ENCODE measurements around the gene GIMAP4. TPM values are rescaled to one million over a fixed set of nuclear protein-coding genes. Genes with fewer than 3 reads are reported as not detected.
A peak's percentile ranks its signal among the peaks of the same experiment; 100 is the strongest.
"Not testable (repeated sequence)": the region's sequence is repeated elsewhere in the genome, so short reads cannot be mapped to it uniquely, and the experiment has no call there.

The GIMAP4 gene
- total and polyA plus RNA-seq, 2 donors: 41.1 to 43.9 TPM

DNA sequence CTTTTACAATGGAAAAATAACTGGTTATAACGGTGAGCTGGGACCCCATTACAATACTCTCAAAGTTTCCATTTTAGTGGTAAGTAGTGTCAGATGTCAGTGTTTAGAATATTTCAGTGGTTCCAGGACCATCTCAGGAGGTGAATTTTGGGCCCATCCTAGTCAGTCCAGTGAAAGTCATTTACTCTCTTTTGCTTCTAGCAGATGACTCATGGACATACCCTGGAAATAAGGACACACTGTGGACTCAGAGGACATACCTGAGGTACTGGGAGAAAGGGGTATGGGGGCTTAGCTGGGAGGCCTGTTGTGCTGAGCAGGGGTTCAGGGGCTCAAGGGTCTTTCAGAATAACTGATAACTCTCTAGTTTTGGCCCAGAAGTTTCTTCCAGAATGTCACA is 618 bp upstream of the GIMAP4 start:
- WGBS: 79% methylated on average over 1 of the region's 1 CpG
- Histone ChIP-seq H3K4me3 (ENCODE audit: low read depth, low read length) (no peak overlapping the region), H3K4me1 (ENCODE audit: insufficient read depth) (no peaks in the 10 kb centered on the region), H3K27ac (ENCODE audit: low read depth) (no peak overlapping the region), H3K36me3 (ENCODE audit: insufficient read depth) (peaks cover 2% of the 10 kb centered on the region)
- no peak for DNase-seq (ENCODE audit: extremely low spot score)

DNA sequence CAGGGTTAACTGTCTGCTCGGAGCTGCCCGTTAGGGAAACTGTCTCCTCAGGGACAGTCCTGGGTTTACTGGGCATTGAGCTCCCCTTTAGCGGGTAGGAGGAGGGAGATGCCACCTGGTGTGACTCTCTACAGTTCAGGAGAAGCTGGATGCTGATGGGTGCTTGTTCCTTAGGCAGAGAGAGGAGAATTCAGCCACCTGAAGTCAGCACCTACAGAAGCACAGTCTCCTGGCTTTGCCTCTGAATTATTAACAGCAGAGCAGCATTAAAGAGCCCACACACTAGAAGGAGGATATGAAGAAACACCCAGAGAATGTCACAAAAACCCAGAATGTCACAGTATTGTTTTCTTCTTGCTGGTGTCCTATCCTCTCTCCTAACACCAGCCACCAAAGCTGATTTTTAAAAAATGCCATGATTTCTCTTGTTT is 696 bp downstream of the GIMAP4 start:
- 49% methylated on average over 3 of the region's 3 CpGs for WGBS
- DNase-seq (ENCODE audit: extremely low spot score): no peak
- Histone ChIP-seq H3K4me1 (ENCODE audit: insufficient read depth) (no peaks in the 10 kb centered on the region), H3K4me3 (ENCODE audit: low read depth, low read length) (peak overlapping the region; percentile 23), H3K36me3 (ENCODE audit: insufficient read depth) (no peaks in the 10 kb centered on the region), H3K27ac (ENCODE audit: low read depth) (no peak overlapping the region)

DNA sequence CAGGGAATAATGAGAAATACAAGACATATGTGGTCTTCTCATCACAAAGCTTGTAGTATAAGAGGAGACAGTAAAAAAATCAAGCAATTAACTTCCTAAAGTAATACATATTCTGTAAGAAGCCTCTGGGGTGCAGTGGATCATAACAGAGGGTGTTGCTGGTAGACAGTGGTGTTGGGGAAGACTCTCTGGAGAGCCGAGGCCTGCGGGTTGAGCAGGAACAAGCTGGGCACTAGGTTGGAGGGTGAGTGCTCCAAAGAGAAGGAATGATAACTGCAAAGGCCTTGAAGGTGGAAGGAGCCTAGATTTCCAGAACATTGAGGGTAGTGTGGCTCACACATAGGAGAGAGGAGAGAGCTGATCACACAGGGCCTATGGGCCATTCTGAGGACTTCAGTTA is 1.5 kb downstream of the GIMAP4 start:
- Histone ChIP-seq H3K27ac (ENCODE audit: low read depth) (no peak overlapping the region), H3K4me3 (ENCODE audit: low read depth, low read length) (peak overlapping the region; percentile 23), H3K4me1 (ENCODE audit: insufficient read depth) (no peaks in the 10 kb centered on the region), H3K36me3 (ENCODE audit: insufficient read depth) (no peaks in the 10 kb centered on the region)
- DNase-seq (ENCODE audit: extremely low spot score): no peak
- WGBS: 74% methylated on average over 2 of the region's 2 CpGs

DNA sequence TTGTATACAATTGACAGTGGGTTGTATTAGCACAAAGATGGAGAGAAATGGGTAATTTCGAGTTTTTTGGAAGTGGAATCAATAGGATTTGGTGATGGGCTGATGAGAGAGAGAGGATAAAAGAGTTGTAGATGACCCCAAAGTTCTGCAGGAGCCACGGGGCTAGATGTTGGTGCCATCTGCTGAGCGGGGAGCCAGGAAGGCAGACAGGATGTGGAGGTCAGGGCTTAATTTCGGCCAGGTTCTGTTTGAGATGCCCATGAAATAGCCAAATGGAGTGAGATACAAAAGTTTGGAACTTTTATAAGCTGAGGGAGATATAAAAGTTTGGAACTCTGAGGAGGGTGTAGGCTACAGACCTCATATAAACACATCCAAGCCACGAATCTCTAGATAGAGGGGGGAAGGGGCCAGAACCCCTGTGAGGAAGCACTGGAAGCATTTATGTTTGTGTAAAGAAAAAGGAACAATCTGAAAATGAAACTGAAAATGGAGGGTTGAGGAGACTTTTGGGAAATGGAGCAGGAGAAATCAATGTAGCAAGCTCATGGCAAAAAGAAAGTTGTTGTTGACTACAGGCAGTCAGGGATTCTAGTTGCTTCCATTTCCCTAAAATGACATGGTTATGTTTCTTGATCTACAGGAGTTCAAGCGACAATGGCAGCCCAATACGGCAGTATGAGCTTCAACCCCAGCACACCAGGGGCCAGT is 2.2 kb downstream of the GIMAP4 start:
- Histone ChIP-seq H3K4me1 (ENCODE audit: insufficient read depth) (no peaks in the 10 kb centered on the region), H3K27ac (ENCODE audit: low read depth) (no peak overlapping the region), H3K4me3 (ENCODE audit: low read depth, low read length) (peak overlapping the region; percentile 27), H3K36me3 (ENCODE audit: insufficient read depth) (no peaks in the 10 kb centered on the region)
- DNase-seq (ENCODE audit: extremely low spot score): no peak
- WGBS: 54% methylated on average over 7 of the region's 7 CpGs

DNA sequence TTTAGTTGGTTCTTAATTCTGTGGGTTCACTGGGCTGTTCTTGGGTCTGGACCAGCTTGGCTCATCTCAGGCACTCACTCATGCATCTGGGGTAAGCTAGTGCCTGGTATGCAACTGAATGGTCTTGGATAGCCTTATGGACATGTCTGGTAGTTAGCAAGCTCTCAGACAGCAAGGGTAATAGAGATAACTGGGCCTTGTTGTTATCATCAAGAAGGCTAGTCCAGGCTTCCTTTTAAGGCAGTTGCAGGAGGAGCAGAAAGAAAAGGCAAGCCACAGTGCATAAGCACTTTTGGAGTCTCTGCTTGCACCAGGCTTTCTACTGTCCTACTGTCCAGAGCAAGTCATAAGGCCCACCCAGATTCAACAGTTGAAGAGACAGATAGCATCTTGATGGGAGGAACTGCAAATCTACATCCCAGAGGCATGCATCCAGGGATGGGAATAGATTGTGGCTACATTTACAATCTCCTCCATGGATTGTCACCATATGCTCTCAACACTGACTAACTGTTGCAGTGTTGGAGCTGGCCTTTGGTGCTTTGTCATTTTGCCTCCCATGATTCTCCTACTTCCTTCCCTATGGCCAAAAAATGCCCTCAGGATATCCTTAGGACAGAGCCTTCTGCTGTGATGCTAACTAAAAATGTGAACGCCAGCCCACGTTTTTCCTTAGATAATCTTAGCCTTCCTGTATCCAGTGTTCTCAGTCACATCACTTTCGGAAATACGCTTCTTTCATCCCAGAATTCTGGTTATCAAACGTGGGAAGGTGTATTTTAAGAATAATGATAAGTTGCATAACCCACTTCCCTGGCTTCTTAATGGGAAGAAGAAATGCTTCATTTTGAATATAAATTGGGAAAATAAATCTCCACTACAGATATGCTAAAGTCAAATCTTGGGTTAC is 3.6 kb downstream of the GIMAP4 start:
- no peak for DNase-seq (ENCODE audit: extremely low spot score)
- Histone ChIP-seq H3K36me3 (ENCODE audit: insufficient read depth) (no peaks in the 10 kb centered on the region), H3K27ac (ENCODE audit: low read depth) (no peak overlapping the region), H3K4me1 (ENCODE audit: insufficient read depth) (no peaks in the 10 kb centered on the region), H3K4me3 (ENCODE audit: low read depth, low read length) (no peak overlapping the region)
- 69% methylated on average over 5 of the region's 5 CpGs for WGBS

DNA sequence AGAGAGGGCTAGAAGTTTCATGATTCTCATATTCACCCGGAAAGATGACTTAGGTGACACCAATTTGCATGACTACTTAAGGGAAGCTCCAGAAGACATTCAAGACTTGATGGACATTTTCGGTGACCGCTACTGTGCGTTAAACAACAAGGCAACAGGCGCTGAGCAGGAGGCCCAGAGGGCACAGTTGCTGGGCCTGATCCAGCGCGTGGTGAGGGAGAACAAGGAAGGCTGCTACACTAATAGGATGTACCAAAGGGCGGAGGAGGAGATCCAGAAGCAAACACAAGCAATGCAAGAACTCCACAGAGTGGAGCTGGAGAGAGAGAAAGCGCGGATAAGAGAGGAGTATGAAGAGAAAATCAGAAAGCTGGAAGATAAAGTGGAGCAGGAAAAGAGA is 5.3 kb downstream of the GIMAP4 start:
- Histone ChIP-seq H3K27ac (ENCODE audit: low read depth) (no peak overlapping the region), H3K4me3 (ENCODE audit: low read depth, low read length) (no peak overlapping the region), H3K4me1 (ENCODE audit: insufficient read depth) (no peaks in the 10 kb centered on the region), H3K36me3 (ENCODE audit: insufficient read depth) (no peaks in the 10 kb centered on the region)
- 90% methylated on average over 10 of the region's 10 CpGs for WGBS
- no peak for DNase-seq (ENCODE audit: extremely low spot score)

DNA sequence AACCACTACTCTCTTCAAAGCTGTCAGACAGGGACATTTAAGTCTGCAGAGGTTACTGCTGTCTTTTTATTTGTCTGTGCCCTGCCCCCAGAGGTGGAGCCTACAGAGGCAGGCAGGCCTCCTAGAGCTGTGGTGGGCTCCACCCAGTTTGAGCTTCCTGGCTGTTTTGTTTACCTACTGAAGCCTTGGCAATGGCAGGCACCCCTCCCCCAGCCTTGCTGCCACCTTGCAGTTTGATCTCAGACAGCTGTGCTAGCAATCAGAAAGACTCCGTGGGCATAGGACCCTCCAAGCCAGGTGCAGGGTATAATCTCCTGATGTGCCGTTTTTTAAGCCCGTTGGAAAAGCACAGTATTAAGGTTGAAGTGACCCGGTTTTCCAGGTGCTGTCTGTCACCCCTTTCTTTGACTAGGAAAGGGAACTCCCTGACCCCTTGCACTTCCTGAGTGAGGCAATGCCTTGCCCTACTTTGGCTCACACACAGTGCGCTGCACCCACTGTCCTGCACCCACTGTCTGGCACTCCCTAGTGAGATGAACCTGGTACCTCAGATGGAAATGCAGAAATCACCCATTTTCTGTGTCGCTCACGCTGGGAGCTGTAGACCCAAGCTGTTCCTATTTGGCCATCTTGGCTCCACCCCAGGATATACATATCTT is 12.9 kb downstream of the GIMAP4 start:
- H3K4me1 ChIP-seq (ENCODE audit: insufficient read depth); DNase-seq (ENCODE audit: extremely low spot score); H3K4me3 ChIP-seq (ENCODE audit: low read depth, low read length); H3K36me3 ChIP-seq (ENCODE audit: insufficient read depth); H3K27ac ChIP-seq (ENCODE audit: low read depth): not testable (repeated sequence)
- WGBS: 79% methylated on average over 7 of the region's 7 CpGs

DNA sequence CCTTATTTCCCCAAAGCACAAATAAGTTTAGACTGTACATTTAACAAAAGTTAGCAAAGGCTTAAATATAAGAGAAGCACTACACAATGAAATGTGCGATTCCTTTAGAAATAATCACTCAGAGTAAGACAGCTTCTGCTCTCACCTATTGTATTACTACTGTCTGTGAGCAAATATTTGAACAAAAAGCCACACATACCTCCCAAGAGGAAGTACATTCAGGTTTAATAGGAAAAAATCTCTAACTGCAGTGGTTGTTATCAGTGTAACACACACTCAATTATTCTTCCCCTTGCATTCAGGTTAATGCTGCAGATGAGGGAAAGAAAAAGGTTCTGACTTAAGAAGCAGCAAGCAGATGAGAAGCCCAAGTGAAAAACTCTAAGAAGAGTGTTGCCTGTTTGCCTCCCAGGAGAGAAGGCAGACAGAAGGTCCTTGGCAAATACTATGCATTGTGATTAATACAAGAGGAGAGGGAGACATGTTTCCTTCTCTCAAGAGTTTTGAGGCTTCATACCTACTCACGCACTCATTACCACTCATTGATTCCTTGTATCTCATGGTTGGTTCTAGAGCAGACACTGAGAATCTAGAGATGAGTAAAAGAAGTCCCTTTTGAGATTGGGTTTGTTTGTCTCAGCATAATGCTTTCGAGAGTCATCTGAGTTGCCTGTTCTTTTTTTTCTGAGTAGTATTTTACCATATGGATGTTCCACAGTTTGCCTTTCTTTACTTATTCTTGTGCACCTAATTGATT is 13.6 kb downstream of the GIMAP4 start:
- Histone ChIP-seq H3K4me3 (ENCODE audit: low read depth, low read length) (no peak overlapping the region), H3K4me1 (ENCODE audit: insufficient read depth) (no peaks in the 10 kb centered on the region), H3K36me3 (ENCODE audit: insufficient read depth) (no peaks in the 10 kb centered on the region), H3K27ac (ENCODE audit: low read depth) (no peak overlapping the region)
- WGBS: 81% methylated on average over 3 of the region's 3 CpGs
- no peak for DNase-seq (ENCODE audit: extremely low spot score)

DNA sequence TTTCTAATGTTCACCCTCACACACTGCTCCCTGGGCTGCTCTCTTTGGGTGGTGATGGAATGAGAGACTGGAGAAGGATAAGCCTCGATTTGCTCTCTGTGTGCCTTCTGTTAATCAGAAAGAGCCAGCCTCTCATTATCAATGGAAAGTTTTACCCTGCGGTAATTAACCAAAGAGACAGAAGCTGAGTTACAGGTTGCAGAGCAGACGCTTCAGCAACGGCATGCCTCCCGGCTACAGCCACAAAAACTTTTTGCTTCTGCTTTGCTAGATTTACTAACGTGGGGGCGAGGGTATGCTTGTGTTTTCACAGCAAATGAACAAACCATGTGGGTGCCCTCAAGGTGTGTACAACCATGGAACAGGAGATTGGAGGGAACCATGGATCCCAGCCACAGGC is 18.0 kb downstream of the GIMAP4 start:
- no peak for DNase-seq (ENCODE audit: extremely low spot score)
- Histone ChIP-seq H3K4me3 (ENCODE audit: low read depth, low read length) (no peak overlapping the region), H3K36me3 (ENCODE audit: insufficient read depth) (no peaks in the 10 kb centered on the region), H3K27ac (ENCODE audit: low read depth) (no peak overlapping the region), H3K4me1 (ENCODE audit: insufficient read depth) (no peaks in the 10 kb centered on the region)
- WGBS: 78% methylated on average over 7 of the region's 7 CpGs

DNA sequence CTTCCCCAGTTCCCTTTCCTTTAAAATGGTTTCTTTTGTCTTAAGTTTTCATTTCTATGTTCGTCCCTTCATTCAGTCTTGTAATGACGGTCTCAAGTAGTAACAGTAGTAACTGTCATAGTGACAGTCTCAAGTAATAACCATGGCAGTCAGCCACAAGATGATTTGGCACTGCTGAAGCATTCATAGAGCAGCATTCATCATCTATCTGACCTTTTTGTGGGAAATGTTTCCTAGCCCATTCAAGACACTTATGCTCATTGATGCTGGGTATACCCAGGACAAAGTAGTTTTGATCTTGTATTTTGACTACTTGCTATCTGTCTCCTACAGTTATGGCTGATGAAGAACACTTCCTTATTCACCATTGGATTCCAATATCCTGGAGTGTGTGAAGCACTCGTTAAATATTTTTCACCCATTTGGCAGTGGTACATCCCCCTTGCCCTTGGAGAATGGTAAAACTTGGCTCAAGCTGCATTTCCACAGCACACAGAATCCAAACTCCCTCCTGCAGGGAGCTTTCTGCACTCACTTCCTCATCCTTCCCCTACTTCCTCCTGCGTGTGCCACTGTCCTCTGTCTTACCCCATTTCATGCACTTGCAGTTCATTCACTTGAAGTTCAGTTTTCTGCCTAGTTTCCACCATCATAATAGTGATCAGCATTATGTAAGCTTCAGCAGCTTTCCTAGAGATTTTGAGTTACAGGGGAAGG is 19.0 kb downstream of the GIMAP4 start:
- Histone ChIP-seq H3K27ac (ENCODE audit: low read depth) (no peak overlapping the region), H3K4me3 (ENCODE audit: low read depth, low read length) (no peak overlapping the region), H3K36me3 (ENCODE audit: insufficient read depth) (no peaks in the 10 kb centered on the region), H3K4me1 (ENCODE audit: insufficient read depth) (no peaks in the 10 kb centered on the region)
- no peak for DNase-seq (ENCODE audit: extremely low spot score)
- 63% methylated on average over 4 of the region's 4 CpGs for WGBS

DNA sequence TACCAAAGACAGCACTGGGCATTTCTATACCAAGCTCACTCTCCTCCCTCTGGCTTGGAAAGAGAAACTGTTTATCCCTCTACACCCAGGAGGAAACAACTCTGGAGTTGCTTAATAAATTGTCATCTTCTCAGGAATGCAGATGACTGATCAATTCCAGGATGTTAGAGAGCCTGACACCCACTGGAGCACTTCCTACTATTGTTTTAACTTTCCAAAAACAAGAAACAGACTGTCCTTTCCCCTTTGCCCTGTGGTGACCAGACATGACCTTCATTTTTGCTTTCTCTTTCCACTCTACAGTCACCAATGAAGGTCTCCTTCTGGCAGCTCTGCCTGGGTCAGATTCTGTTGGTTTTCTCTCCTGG is 19.6 kb downstream of the GIMAP4 start:
- Histone ChIP-seq H3K4me3 (ENCODE audit: low read depth, low read length) (no peak overlapping the region), H3K4me1 (ENCODE audit: insufficient read depth) (no peaks in the 10 kb centered on the region), H3K36me3 (ENCODE audit: insufficient read depth) (no peaks in the 10 kb centered on the region), H3K27ac (ENCODE audit: low read depth) (peak overlapping the region; percentile 18)
- no peak for DNase-seq (ENCODE audit: extremely low spot score)

DNA sequence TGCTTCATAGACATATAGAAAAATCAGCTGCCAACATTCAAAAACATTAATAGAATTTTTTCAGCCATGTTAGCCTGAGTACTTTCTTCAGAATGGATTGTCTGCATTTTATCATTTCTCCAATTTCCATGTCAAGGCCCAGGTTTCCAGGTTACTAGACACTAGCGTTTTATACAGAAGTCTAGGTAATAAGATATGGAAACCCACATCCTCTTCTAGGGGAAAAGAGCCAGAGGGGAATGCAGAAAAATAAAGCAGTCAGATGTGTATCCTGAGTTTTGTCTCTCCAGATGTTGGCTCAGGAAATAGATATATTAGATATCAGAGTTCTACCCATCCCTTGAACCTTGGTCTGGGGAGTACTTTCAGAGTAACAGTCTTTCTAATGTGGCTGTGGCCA is 20.4 kb downstream of the GIMAP4 start:
- no peaks in the 10 kb centered on the region for H3K4me1 ChIP-seq (ENCODE audit: insufficient read depth)
- H3K27ac ChIP-seq (ENCODE audit: low read depth): no peak overlapping the region
- no peak overlapping the region for H3K4me3 ChIP-seq (ENCODE audit: low read depth, low read length)
- 73% methylated on average over 1 of the region's 1 CpG for WGBS
- DNase-seq (ENCODE audit: extremely low spot score): no peak
- no peaks in the 10 kb centered on the region for H3K36me3 ChIP-seq (ENCODE audit: insufficient read depth)

DNA sequence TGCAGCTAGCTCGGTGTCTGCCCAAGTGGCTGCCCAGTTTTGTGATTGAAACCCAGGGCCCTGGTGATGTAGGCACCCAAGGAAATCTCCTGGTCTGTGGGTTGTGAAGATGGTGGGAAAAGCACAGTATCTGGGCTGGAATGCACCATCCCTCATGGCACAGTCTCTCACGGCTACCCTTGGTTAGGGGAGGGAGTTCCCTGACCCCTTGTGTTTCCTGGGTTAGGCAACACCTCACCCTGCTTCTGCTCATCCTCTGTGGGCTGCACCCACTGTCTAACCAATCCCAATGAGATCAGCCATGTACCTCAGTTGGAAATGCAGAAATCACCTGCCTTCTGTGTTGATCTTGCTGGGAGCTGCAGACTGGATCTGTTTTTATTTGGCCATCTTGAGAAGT is 27.6 kb downstream of the GIMAP4 start:
- WGBS: 82% methylated on average over 2 of the region's 2 CpGs
- DNase-seq (ENCODE audit: extremely low spot score): no peak
- Histone ChIP-seq H3K4me1 (ENCODE audit: insufficient read depth) (no peaks in the 10 kb centered on the region), H3K27ac (ENCODE audit: low read depth) (no peak overlapping the region), H3K4me3 (ENCODE audit: low read depth, low read length) (no peak overlapping the region), H3K36me3 (ENCODE audit: insufficient read depth) (no peaks in the 10 kb centered on the region)
